Ovary (tissue), 10 donors: ENCODE measurements around the gene DUSP23. TPM values are rescaled to one million over a fixed set of nuclear protein-coding genes. Genes with fewer than 3 reads are reported as not detected.
A peak's percentile ranks its signal among the peaks of the same experiment; 100 is the strongest.

ENCODE experiments used
- DNase-seq, 5 donors: peaks; one replicate each; pipeline ENCODE4 v3.0.0-alpha.2; 2019 to 2020
- H3K27ac ChIP-seq, 2 donors: fragments of 200-600 bp; one replicate each; pipeline versions ENCODE4 v1.5.1 to v1.8.0; 2019 to 2022
- H3K27me3 ChIP-seq: fragments of 200-600 bp; one replicate; pipeline ENCODE4 v1.8.0; 2022
- H3K36me3 ChIP-seq: fragments of 200-600 bp; sonication (generic); one replicate; pipeline ENCODE4 v1.5.1; 2019
- H3K4me1 ChIP-seq: one replicate; pipeline ENCODE4 v1.8.1; 2013; ENCODE audit warnings: mild to moderate bottlenecking, moderate library complexity; ENCODE audit not compliant: insufficient read depth
- H3K4me3 ChIP-seq: fragments of 200-600 bp; sonication (generic); one replicate; pipeline ENCODE4 v1.5.1; 2017
- H3K9me3 ChIP-seq, 2 donors: fragments of 200-600 bp in 1 of 2; sonication (generic) in 1 of 2; one replicate each; pipeline versions ENCODE4 v1.5.1 to v1.8.1; 2013 to 2019; ENCODE audit warnings: mild to moderate bottlenecking in 1 of 2, moderate library complexity in 1 of 2
- CTCF ChIP-seq, 3 donors: fragments of 450-650 bp in 2 of 3; fragments of 200-600 bp in 1 of 3; IDR thresholded peaks; one replicate each; pipeline versions ENCODE4 v1.5.1 to v1.8.0; 2016 to 2022; ENCODE audit warnings: antibody characterized with exemption in 3 of 3, mild to moderate bottlenecking in 1 of 3
- EP300 ChIP-seq: sonication (generic); formaldehyde crosslinking; IDR thresholded peaks from one replicate; pipeline ENCODE4 v1.6.1; 2017; ENCODE audit warnings: antibody characterized with exemption
- POLR2A ChIP-seq: fragments of 450-650 bp; IDR thresholded peaks from one replicate; pipeline ENCODE4 v1.6.1; 2017; ENCODE audit warnings: antibody characterized with exemption, mild to moderate bottlenecking, moderate library complexity
- WGBS, 3 donors: extraction: QIAGEN DNeasy Blood & Tissue Kit in 1 of 3; methylation state at CpG; one replicate each; pipeline versions ENCODE4 v1.1.5 to v1.1.7; 2013 to 2017; 5-methylcytosine and 5-hydroxymethylcytosine counted together
- intact Hi-C, 4 donors: fragments of 100-400 bp; cut with DNase I; formaldehyde crosslinking; loops; one replicate each; pipeline versions ENCODE4 v1.11.0 to v1.15.1; 2022 to 2023
- long read RNA-seq, 3 donors: library from polyadenylated mRNA in 2 of 3; unstranded in 2 of 3; transcript quantifications; one replicate each; pipeline ENCODE4 v2.0.0 and lab custom pipeline, GENCODE V29; 2021 to 2026
- polyA plus RNA-seq, 2 donors: library from polyadenylated mRNA; stranded (reverse); fragments of 200-250 nt in 1 of 2; fragments of 350-450 nt in 1 of 2; fragmentation: Illumina TruSeq in 1 of 2; extraction: RNeasy Lipid Tissue Mini Kit (QIAGEN cat#74804) in 1 of 2; gene quantifications; one replicate each; pipeline ENCODE4 v1.2.3, GENCODE V29; 2013 to 2014
- total RNA-seq, 7 donors: library from RNA; depleted of rRNA in 2 of 7; stranded (reverse); fragments of >200 nt in 2 of 7; fragmentation: NEBNext Ultra II Directional in 3 of 7; extraction: Animal tissue kit (Norgen Biotek cat#: 25700) in 3 of 7; gene quantifications; one replicate each; pipeline versions ENCODE4 v1.1.0 to v1.2.4, GENCODE V29; 2016 to 2023
- donor health status: DM: no; HTN: no; CAD: no; lungs with moderate emphysema.
- donor health status: DM: no; HTN: no; CAD: no.
- donor health status: Bipolar disorder and iron deficiency.
- donor health status: DM: yes; HTN: yes; CAD: no.
- donor health status: DM: no; HTN: no; CAD: no.
- donor health status: DM: yes; HTN: yes; CAD: no.

Gene DUSP23
- total RNA-seq (100 to 1,000 TPM in 1 of 7 donors, 10 to 100 TPM in 6; 26.9 to 115 (median 37.5) TPM), polyA plus RNA-seq (10 to 100 TPM; 32.6 to 63.8 TPM)
- long read RNA-seq, donor 1, transcript DUSP23-202 (3 exons, 694 nt), result major isoform, 7 of 17 reads
- long read RNA-seq, donor 1, transcript DUSP23-201 (2 exons, 756 nt), result major isoform, 7 of 17 reads
- long read RNA-seq, donor 1, partial matches to known transcripts, result 0 of 17 reads
- long read RNA-seq, donor 1, other reads (novel, unspliced or antisense), result 2 of 17 reads
- long read RNA-seq, donor 2, transcript DUSP23-201 (2 exons, 756 nt), result major isoform, 22 of 42 reads
- long read RNA-seq, donor 2, transcript DUSP23-202 (3 exons, 694 nt), result minor isoform, 19 of 42 reads
- long read RNA-seq, donor 2, partial matches to known transcripts, result 0 of 42 reads
- long read RNA-seq, donor 2, other reads (novel, unspliced or antisense), result 0 of 42 reads
- long read RNA-seq, donor 3, transcript DUSP23-202 (3 exons, 694 nt), result minor isoform, 22 of 69 reads
- long read RNA-seq, donor 3, transcript DUSP23-201 (2 exons, 756 nt), result major isoform, 30 of 69 reads
- long read RNA-seq, donor 3, partial matches to known transcripts, result 2 of 69 reads
- long read RNA-seq, donor 3, other reads (novel, unspliced or antisense), result 13 of 69 reads

- Histone ChIP-seq H3K27ac (peak within 1 kb of the TSS; percentile 18 to 75), H3K4me3 (peak within 1 kb of the TSS; percentile 68), H3K9me3 (no peaks in the 10 kb centered on the region), H3K36me3 (no peaks in the 10 kb centered on the region), H3K4me1 (no peaks in the 10 kb centered on the region), H3K27me3 (no peaks in the 10 kb centered on the region)
- DNase-seq, result peak; percentile 96 to 98 (median 98)
- intact Hi-C loops, result loop anchor here in 2 of 4 donors (5.0 kb wide), 1 partner anchor 111 kb away; no protein-coding TSS in a partner anchor
- peak; percentile 93 to 96 (median 95) for TF ChIP-seq CTCF (IDR thresholded peaks at IDR 0.05)
- TF ChIP-seq EP300, result peak; percentile 11
- peak; percentile 70 for TF ChIP-seq POLR2A
- 1% methylated on average over 68 to 88 of the region's 88 CpGs for WGBS, 3 donors
These were observed at the start of gene DUSP23 for GRCh38 chr1:159780583-159781582. Gene DUSP23 (plus strand): TSS chr1:159780962. CDS start chr1:159781101, 139 bp downstream.

- Histone ChIP-seq H3K4me3 (no peak overlapping the region), H3K9me3 (no peaks in the 10 kb centered on the region), H3K27me3 (no peaks in the 10 kb centered on the region), H3K36me3 (no peaks in the 10 kb centered on the region), H3K27ac (no peak overlapping the region), H3K4me1 (no peaks in the 10 kb centered on the region)
- WGBS, 3 donors, result 64 to 70% (median 70%) methylated on average over 4 of the region's 4 CpGs
- intact Hi-C loops, result no loop called here
- no peak for DNase-seq
- no peak for TF ChIP-seq CTCF (IDR thresholded peaks at IDR 0.05)
- no peak for TF ChIP-seq POLR2A
- no peak for TF ChIP-seq EP300
These were observed 43.4 kb upstream of the DUSP23 start for GRCh38 chr1:159737238-159737916.

GRCh38 chr1:159743651-159744410, 36.9 kb upstream of the DUSP23 start:
- TF ChIP-seq CTCF (IDR thresholded peaks at IDR 0.05) (no peak), POLR2A (no peak), EP300 (no peak)
- intact Hi-C loops, result no loop called here
- no peak for DNase-seq
- H3K4me1 ChIP-seq, result no peaks in the 10 kb centered on the region
- H3K36me3 ChIP-seq, result no peaks in the 10 kb centered on the region
- no peaks in the 10 kb centered on the region for H3K9me3 ChIP-seq
- WGBS, 3 donors, result 48 to 64% (median 58%) methylated on average over 5 of the region's 5 CpGs
- H3K4me3 ChIP-seq, result no peak overlapping the region
- H3K27me3 ChIP-seq, result no peaks in the 10 kb centered on the region
- no peak overlapping the region for H3K27ac ChIP-seq
